Fibroblast of gingiva (primary cell): ENCODE results near the gene TSEN2.
"Not testable (repeated sequence)": the region's sequence is repeated elsewhere in the genome, so short reads cannot be mapped to it uniquely, and the experiment has no call there.

Experiments used
- DNase-seq: peaks from one replicate; pipeline ENCODE4 v3.0.0-alpha.2; 2011; ENCODE audit warnings: low read depth

The TSEN2 gene

DNA sequence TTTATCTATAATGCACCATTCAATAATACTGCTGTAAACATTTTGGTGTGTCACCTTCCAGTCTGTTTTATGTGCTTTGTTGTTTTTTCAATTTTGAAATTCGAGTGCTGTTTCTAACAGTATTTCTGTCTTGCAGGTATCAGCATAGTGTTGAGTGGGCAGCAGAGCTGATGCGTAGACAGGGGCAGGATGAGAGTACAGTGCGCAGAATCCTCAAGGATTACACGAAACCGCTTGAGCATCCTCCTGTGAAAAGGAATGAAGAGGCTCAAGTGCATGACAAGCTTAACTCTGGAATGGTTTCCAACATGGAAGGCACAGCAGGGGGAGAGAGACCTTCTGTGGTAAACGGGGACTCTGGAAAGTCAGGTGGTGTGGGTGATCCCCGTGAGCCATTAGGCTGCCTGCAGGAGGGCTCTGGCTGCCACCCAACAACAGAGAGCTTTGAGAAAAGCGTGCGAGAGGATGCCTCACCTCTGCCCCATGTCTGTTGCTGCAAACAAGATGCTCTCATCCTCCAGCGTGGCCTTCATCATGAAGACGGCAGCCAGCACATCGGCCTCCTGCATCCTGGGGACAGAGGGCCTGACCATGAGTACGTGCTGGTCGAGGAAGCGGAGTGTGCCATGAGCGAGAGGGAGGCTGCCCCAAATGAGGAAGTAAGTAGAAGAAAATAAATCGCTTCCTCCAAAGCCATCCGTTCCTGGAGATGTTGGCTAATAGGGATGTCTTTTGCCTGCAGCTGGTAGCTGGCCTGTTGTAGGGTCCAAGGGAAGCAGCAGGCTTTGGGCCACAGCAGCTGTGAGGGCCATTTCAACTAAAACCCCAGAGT lies 19.1 kb downstream of the TSEN2 start:
- DNase-seq = no peak

DNA sequence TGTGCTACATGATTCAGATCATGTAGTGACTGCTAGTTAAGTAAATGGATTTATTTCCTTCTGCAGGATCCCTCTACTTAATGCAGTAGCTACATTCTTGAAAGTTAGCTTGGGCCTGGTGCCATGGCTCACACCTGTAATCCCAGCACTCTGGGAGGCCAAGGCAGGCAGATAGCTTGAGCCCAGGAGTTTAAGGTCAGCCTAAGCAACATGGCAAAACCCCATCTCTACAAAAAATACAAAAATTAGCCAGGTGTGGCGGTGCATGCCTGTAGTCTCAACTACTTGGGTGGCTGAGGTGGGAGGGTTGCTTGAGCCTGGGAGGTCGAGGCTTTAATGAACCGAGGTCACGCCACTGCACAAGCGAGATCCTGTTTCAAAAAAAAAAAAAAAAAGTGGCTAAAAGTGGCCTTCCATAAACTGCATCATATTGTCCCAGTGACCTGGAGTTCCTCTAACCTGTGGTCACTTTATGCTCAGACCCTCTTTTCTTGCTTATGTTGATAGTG lies 22.0 kb downstream of the TSEN2 start:
- DNase-seq = no peak

DNA sequence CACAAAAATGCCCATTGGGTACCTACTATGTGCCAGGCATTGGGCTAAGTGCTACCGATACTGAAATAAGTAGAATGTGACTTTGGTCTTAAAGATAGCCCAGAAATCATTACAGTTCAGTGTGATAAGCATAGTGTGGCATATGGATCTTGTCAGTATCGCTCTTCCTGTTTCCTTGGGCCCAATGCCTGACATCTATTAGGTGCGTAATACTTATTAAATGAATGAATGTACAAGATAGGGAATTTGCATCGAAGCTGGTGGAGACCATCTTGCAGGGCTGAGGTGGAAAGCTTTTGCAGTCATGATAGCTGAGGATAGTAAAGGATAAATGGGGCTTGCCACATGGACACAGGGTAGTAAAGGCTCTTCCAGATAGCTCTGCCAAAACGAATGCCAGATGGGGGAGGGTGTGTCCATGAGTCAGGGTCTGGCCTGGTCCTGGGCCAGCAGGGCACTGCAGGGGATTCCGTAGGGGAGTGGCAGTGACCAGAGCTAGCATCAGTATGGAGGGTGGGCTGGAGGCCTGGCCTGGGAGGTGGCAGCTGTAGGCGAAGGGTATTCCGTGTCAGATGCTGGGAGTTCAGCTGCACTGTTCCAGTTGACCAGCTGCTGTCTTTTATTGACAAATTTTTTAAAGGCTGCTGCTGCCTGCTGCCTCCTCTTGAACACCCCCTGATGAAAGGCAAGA lies 23.5 kb downstream of the TSEN2 start:
- peak; percentile 53 for DNase-seq

DNA sequence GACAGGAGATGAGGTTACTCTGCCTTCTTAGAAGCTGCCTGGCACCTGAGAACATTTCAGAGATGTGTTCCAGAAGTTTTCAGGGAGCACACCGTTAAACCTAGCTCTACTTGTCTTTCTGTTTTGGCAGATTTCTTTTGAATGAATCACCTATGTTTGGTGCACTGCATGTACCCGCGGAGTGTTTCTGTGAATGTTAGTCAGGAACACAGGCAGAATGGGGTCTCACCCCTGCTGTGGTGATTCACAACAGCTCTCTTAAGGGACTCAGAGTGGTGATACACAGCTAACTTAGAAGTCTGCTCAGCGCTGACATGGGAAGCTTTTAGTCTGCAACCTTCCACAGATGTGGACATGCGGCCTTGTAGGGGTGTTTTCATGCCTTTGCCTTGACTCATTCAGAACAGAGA lies 24.0 kb downstream of the TSEN2 start:
- DNase-seq = peak; percentile 93

DNA sequence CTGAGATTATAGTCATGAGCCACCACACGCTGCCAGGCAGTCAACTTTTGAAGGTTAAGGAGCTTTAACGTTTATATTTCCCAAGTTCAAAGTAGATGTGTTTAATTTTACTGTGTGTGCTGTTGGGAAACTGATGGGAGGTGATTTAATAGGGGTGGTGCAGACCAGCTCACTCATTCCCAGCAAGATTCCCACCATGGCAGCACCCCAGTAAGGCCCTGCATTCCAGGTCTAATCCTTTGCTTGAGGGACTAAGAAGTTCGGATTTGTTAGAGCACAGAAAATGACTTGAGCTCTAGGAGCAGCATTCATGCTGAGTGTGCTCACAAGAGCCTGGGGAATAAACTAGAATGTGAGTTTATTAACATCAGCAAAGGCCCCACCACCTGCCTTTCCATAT lies 25.2 kb downstream of the TSEN2 start:
- DNase-seq = no peak

DNA sequence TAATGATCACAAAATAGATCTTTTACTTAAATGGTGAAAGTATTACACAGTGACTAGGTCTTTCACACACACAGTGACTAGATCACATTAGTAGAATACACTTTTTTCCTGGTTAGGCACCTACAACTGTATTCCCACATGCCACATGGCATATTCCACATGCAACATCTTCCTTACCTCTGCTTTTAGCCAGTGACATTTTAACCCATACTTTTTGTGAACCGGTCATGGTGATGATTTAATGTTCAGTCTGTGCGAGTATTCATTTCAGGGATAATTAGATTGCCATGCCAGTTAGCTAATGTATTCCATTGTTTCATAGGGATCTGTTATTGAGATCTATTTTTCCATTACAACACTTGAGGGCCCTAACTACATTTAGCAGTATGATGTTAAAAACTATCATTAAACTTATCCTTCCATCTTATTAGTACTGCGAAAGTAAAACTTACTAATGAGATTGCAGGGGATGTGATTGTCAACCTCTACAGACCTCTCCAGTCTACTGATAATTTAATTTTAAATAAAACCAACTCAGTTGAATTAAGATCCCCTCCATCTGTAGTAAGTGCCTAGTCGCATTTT lies 28.3 kb downstream of the TSEN2 start:
- no peak for DNase-seq

DNA sequence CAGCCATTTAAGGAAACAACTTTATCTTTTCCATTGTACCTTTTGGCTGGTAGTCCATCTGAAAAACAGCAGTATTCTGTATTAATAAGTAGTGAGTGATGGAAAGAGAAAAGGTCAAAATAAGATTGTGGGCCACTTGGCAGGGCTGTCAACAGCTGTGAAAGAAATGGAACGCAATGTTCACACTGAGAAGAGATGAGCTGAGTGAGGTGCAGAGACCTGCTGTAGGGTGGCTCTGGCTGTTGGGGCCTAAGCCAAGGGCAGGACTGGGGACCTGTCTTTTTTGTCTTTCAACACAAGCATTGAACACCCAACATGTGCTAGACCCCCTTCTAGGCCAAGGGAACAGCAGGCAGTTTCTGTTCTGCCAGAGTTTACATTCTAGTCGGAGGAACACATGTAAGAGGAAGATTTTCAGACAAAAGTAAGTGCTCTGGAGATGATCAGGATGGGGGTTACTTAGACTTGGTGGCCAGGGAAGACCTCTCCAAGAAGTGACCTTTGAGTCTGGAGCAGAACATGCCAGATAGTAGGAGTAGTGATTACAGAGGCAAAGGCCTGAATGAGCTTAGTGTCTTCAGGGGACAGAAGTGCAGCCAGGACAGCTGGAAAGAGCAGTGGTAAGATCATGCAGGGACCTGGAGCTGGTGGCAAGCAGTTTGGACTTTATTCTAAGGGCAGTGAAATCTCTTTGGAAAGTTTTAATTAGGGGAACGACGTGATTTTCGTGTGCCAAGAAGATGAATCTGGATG lies 29.6 kb downstream of the TSEN2 start:
- no peak for DNase-seq

DNA sequence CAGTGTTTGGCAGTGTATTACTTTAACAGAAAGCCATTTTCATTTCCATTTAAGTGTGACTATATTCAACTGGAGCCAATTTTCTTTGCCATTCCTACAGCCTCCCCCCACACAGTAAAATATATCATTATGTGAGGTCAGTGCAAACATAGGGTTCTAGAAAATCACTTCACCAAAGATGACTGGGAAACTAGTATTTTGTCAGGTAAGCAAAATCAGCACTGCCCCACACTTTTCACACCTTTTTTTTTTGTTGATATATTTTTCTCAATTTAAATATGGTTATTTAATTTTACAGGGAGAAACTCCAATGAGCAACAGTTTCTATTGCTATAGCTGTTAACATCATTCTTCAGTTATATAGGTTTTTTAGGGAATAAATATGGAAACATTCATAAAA lies 31.4 kb downstream of the TSEN2 start:
- no peak for DNase-seq

DNA sequence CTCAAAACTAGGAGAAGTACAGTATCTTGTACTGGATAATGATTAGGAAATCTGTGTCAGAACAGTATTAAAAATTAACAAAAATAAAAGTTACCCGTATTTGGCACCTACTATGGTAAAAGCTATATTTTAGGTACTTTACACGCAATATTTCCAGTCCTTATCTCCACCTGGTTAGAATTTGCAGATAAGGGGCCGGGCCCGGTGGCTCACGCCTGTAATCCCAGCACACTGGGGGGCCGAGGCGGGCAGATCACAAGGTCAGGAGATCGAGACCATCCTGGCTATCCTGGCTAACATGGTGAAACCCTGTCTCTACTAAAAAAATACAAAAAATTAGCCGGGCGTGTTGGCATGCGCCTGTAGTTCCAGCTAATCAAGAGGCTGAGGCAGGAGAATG lies 32.6 kb downstream of the TSEN2 start:
- no peak for DNase-seq

DNA sequence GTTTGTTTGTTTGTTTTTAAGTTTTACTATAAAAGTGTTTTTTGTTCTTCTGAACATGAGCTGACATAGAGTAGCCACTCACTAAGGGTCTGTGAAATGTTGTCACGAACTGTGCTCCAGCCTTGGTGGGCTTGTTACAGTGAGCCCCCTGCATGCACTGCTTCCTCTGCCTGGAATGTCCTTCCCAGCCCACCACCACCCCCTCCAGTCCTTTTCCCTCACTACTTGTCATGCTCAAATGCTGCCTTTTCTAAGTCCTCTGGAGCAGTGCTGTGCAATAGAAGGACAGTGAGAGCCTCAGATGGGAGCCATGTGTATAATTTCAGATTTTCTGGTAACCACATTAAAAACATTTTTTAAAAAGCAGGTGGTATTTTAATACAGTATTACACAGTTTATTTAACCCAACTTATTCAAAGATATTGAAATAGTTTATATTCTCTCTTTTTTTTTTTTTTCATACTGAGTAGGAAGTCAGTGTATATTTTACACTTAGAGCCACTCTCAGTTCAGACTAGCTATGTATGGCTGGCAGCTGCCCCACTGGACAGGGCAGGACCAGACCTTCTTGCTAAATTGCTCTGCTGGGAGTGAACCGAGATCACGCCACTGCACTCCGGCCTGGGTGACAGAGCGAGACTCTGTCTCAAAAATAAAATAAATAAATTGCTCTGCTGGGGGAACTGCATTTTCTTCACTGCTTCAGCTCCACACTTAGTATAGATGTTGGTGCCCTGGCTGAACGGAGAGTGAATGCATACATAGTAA lies 34.2 kb downstream of the TSEN2 start:
- no peak for DNase-seq

DNA sequence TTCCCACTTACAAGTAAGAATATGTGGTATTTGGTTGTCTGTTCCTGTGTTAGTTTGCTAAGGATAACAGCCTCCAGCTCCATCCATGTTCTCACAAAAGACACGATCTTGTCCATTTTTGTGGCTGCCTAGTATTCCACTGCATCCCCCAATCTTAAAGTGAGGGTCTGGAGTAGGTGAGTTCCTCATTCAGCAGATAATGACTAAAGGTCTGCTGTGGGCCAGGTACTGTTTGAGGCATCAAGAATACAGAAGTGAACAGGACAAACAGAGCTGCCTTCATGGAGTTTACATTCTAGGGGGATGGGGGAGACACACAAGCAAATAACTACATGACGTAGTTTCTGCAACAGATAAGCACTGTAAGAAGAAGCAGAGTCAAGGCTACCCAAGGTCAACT lies 36.7 kb downstream of the TSEN2 start:
- DNase-seq = no peak

DNA sequence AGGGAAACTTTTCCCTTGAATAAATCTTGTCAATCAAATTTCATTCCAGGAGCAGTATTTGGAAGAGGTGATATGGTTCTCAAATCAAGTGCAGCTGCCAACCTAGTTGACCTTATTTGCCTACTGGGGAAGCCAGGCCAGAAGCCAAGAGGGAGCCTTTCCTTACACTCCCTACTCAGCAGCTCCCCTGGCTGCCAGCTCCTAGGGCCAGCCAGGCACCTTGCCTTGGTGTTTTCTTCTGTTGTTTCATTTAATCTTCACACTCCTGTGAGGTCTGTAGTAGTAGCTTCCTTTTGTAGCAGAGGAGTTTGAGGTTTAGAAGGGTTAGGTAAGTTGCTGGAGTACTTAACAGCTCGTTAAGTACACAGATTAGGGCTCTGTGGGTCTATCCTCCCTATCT lies 38.4 kb downstream of the TSEN2 start:
- no peak for DNase-seq

DNA sequence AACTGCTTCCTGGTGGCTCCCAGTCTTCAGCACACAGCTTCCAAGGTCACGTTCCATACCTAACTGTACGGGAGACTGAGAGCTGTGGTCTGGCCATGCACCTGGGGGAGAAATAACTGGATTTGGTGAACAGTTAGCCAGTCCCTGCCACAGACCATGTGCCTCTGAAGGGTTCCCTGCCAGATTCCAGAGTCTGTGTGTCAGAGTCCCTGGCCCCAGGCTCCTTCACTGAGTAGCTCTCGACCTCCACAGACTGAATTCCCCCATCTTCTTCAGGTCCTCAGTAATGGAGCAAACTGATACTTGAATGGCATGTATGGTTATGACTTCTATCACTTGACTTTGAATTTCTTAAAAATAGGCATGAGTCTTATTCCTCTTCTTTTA lies 43.5 kb downstream of the TSEN2 start:
- DNase-seq = no peak

DNA sequence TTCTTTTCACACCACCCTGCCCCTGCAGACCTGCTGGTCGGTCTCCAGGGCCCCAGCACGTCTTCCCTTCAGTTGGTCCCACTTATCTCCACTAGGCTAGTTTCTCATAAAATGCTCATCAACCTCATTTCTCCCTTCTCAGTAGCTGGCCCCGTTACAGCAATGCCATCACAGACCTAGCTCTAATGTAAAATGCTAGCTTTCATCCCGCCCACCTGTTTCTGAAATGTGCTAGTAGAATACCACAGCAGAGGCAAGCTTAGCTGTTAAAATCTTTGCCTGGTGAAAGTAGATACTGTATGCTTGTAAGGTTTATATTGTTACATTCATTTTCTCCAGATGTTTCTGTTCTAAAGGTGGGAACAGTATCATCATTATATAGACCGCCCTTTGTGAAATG lies 47.9 kb downstream of the TSEN2 start:
- DNase-seq = no peak

DNA sequence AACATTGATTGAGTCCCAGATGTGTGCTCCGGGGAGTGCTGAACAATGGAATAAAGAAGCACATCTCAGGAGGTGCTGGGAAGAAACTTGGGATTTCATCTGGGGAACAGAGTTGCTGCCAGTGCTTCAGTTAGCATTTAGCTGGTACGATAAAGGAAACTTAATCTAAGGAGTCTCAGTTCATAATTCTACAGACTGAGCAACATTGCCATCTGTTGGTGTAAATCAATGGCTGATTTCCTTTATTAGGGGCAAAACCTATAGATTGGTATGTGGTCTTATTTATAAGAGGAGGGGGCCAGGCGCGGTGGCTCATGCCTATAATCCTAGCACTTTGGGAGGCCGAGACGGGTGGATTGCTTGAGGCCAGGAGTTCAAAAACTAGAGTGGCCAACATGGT lies 52.1 kb downstream of the TSEN2 start:
- peak; percentile 10 for DNase-seq

DNA sequence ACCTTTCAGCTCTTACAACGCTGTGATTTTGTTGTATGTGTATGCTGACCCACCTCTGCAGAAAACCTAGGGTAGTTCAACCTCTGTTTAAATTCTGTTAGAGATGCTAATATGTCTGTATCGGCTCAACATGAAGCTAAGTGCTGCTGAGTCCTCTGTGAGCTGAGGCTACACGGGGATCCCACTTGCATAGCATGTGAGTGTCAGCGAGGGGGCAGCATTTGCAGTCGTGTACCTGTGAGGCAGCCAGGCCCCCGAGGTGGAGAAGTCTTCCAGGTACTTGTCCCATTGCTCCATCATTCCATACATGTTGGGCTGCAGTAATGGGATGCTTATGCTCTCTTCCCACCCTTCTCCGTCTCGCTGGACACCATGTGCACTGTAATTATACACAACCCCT lies 57.3 kb downstream of the TSEN2 start:
- no peak for DNase-seq

DNA sequence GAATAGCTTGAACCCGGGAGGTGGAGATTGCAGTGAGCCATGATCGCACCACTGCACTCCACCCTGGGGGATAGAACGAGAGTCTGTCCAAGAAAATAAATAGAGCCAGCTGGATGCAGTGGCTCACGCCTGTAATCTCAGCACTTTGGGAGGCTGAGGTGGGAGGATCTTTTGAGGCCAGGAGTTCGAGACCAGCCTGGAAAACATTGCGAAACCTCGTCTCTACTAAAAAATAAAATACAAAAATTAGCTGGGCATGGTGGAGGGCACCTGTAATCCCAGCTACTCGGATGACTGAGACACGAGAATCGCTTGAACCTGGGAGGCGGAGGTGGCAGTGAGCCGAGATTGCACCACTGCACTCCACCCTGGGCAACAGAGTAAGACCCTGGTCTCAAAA lies 59.2 kb downstream of the TSEN2 start:
- DNase-seq = not testable (repeated sequence)

DNA sequence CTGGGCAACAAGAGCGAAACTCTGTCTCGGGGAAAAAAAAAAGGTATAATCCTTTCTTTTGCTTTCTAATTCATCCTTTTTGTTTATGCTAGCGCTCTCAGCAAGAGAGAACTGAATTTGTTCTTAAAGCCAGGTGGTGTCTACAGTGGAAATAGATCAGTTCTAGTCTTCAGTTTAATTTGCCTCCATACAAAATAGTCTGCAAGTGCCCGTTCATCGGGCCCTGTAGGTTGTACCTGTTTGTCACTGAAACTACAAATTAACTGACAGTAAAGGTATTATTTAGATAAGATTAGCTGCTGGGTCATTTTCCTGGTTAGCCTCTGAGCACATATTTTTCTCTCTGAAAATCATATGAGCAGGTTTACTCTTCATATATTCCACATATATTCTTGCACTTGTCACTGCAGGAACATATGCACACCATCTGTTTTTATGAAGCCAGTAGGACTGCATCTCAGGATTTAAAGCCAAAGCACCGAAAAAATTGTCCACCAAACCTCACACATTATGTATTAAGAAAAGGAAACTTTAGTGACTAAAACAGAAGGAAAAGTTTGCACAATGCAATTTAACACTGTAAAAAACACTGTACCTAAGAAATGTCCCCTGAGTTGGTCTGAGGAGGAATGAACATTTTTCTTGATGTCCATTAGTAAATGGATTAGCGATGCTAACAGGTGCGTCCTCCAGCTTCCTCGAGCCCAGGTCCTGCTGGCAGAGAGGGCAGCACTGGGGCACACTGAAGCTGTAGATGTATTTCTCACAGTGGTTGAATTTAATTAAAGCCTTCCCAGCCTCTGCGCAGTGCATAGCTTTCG lies 60.6 kb downstream of the TSEN2 start:
- no peak for DNase-seq

DNA sequence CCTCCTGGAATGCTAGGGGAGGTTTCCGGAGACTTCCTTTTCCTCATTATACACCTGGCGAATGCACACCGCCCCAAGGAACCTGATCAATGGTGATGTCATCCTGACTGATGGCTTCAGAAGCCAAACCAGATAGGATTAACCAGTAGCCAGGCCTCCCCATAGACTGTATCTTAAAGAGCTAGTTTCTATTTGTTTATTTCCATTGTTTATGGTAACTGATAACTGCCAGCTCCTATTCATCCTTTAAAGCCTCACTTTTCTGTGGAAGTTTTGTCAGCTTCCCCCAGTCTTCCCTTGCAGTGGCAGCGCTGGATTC lies 61.2 kb downstream of the TSEN2 start, which contains the start of gene MKRN2OS:
TSS of gene MKRN2OS (minus strand) at position 27 of the 319 bp plus-strand sequence. CDS start 35 bp downstream, outside the sequence.
- no peak for DNase-seq

DNA sequence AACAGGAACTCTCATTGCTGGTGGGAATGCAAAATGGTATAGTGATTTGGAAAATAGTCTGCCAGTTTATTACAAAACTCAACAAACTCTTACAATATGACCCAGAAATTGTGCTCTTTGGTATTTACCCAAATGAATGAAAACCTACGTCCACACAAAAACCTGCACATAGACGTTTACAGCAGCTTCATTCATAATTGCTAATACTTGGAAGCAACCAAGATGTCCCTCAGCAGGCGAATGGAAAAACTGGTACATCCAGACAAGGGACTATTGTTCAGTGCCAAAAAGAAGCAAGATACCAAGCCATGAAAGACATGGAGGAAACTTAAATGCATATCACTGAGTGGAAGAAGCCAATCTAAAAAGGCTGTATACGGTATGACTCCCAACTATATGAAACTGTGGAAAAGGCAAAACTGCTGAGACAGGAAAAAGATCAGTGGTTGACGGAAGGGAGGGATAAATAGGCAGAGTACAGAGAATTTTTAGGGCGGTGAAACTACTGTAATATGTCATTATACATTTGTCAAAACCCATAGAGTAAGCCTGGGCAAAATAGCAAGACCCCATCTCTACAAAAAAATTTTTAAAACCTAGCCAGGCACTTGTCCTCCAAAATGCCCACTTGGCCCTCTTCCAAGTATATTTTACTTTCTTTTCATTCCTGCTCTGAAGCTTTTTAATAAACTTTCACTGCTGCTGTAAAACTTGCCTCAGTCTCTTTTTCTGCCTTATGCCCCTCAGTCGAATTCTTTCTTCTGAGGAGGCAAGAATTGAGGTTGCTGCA lies 65.9 kb downstream of the TSEN2 start:
- peak; percentile 12 for DNase-seq
